NT2/D1 (cell line): Measurements from ENCODE around the gene YAP1.
A peak's percentile ranks its signal among the peaks of the same experiment; 100 is the strongest.

Source experiments
- DNase-seq: peaks from one replicate; pipeline ENCODE4 v3.0.0-alpha.2; 2011; ENCODE audit warnings: low read depth, low spot score
- H3K27me3 ChIP-seq: 2 replicates; pipeline ENCODE4 v1.6.0; 2011; ENCODE audit warnings: mild to moderate bottlenecking; ENCODE audit not compliant: insufficient read length, insufficient read depth
- H3K36me3 ChIP-seq: 2 replicates; pipeline ENCODE4 v1.6.1; 2011; ENCODE audit warnings: mild to moderate bottlenecking, low read length, mixed read lengths; ENCODE audit not compliant: insufficient read depth, insufficient read length
- H3K4me1 ChIP-seq: 2 replicates; pipeline ENCODE4 v1.5.1; 2011; ENCODE audit not compliant: insufficient read depth, insufficient read length
- H3K4me3 ChIP-seq: 2 replicates; pipeline ENCODE4 v1.5.1; 2011; ENCODE audit warnings: low read depth; ENCODE audit not compliant: insufficient read length
- H3K9ac ChIP-seq: 2 replicates; pipeline ENCODE4 v1.6.0; 2011; ENCODE audit warnings: low read depth; ENCODE audit not compliant: insufficient read length
- H3K9me3 ChIP-seq: 2 replicates; pipeline ENCODE4 v1.5.1; 2011; ENCODE audit warnings: mild to moderate bottlenecking, low read length; ENCODE audit not compliant: insufficient read depth
- SUZ12 ChIP-seq: IDR thresholded peaks from 2 replicates; pipeline ENCODE4 v1.6.1; 2011; ENCODE audit not compliant: insufficient read length, insufficient read depth; ENCODE audit errors: extremely low read depth
- YY1 ChIP-seq: IDR thresholded peaks from 2 replicates; pipeline ENCODE4 v1.6.1; 2011; ENCODE audit not compliant: insufficient read length, insufficient read depth
- ZNF274 ChIP-seq: IDR thresholded peaks from 2 replicates; pipeline ENCODE4 v1.6.1; 2011; ENCODE audit warnings: mild to moderate bottlenecking, low read depth, low read length

Gene YAP1

GRCh38 chr11:102109896-102110760 lies at the start of gene YAP1:
TSS of gene YAP1 (plus strand) at chr11:102110447. CDS start at chr11:102110849, 402 bp downstream.
- TF ChIP-seq SUZ12 (no peak), ZNF274 (no peak), YY1 (no peak)
- H3K4me1 ChIP-seq = no peaks in the 10 kb centered on the region
- DNase-seq = peak; percentile 79
- H3K36me3 ChIP-seq = peaks cover 5% of the 10 kb centered on the region
- H3K4me3 ChIP-seq = peak within 1 kb of the TSS; percentile 84
- no peaks in the 10 kb centered on the region for H3K9me3 ChIP-seq
- peak within 1 kb of the TSS; percentile 93 for H3K9ac ChIP-seq
- H3K27me3 ChIP-seq = no peaks in the 10 kb centered on the region

DNA sequence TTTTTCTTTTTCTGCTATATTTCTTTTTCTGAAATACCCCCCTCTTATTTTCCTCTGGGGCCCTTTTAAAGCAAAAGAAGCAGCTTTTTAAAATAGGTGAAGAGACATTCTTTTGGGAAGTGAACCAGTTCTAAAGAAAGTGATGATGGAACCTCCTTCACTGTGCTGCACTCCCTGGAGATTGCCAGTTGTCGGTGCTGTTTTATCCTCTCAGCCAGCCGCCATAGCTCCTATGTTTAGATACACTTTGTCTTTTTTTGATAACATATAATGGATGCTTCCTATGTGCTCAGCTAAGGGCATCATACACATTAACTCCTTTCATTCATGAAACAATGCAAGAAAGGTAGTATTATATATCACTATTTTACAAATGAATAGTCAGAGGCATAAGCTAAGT lies 49.0 kb upstream of the YAP1 start:
- H3K27me3 ChIP-seq = no peaks in the 10 kb centered on the region
- no peak for DNase-seq
- TF ChIP-seq ZNF274 = no peak
- no peak for TF ChIP-seq SUZ12
- no peak for TF ChIP-seq YY1
- no peak overlapping the region for H3K9ac ChIP-seq
- H3K4me3 ChIP-seq = no peak overlapping the region
- H3K4me1 ChIP-seq = no peaks in the 10 kb centered on the region
- H3K36me3 ChIP-seq = no peaks in the 10 kb centered on the region
- no peaks in the 10 kb centered on the region for H3K9me3 ChIP-seq

DNA sequence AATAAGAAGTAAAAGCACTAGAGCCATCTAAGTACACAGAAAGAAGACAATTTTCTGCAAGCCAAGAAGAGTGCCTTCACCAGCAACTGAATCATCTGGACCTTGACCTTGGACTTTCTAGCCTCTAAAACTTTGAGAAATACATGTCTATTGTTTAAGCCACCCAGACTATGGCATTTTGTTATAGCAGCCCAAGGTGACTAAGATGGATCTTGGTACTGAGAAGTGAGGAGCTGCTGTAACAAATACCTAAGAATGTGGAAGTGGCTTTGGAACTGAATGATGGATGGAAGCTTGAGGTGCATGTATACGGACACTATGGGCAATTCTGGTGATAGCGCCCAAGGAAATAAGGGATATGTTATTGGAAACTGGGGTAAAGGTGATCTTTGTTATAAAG lies 48.1 kb upstream of the YAP1 start:
- Histone ChIP-seq H3K9me3 (no peaks in the 10 kb centered on the region), H3K4me1 (no peaks in the 10 kb centered on the region), H3K27me3 (no peaks in the 10 kb centered on the region), H3K4me3 (no peak overlapping the region), H3K36me3 (no peaks in the 10 kb centered on the region), H3K9ac (no peak overlapping the region)
- TF ChIP-seq ZNF274 = no peak
- no peak for TF ChIP-seq YY1
- no peak for TF ChIP-seq SUZ12
- no peak for DNase-seq

- Histone ChIP-seq H3K36me3 (no peaks in the 10 kb centered on the region), H3K4me3 (no peak overlapping the region), H3K9me3 (no peaks in the 10 kb centered on the region), H3K27me3 (no peaks in the 10 kb centered on the region), H3K4me1 (no peaks in the 10 kb centered on the region), H3K9ac (no peak overlapping the region)
- no peak for TF ChIP-seq YY1
- TF ChIP-seq SUZ12 = no peak
- no peak for TF ChIP-seq ZNF274
- DNase-seq = no peak
Observed at GRCh38 chr11:102064316-102064715, 45.9 kb upstream of the YAP1 start.

GRCh38 chr11:102070766-102071165 lies 39.5 kb upstream of the YAP1 start:
- H3K4me1 ChIP-seq = no peaks in the 10 kb centered on the region
- H3K27me3 ChIP-seq = no peaks in the 10 kb centered on the region
- no peaks in the 10 kb centered on the region for H3K36me3 ChIP-seq
- no peak overlapping the region for H3K9ac ChIP-seq
- DNase-seq = no peak
- TF ChIP-seq YY1 = no peak
- no peak for TF ChIP-seq SUZ12
- TF ChIP-seq ZNF274 = no peak
- H3K9me3 ChIP-seq = peaks cover 14% of the 10 kb centered on the region
- H3K4me3 ChIP-seq = no peak overlapping the region

GRCh38 chr11:102071497-102072472 lies 38.5 kb upstream of the YAP1 start:
- DNase-seq = no peak
- Histone ChIP-seq H3K9ac (no peak overlapping the region), H3K4me3 (no peak overlapping the region), H3K9me3 (peaks cover 14% of the 10 kb centered on the region), H3K36me3 (no peaks in the 10 kb centered on the region), H3K4me1 (no peaks in the 10 kb centered on the region), H3K27me3 (no peaks in the 10 kb centered on the region)
- TF ChIP-seq ZNF274 (no peak), YY1 (no peak), SUZ12 (no peak)

GRCh38 chr11:102073253-102073652 lies 37.0 kb upstream of the YAP1 start:
- TF ChIP-seq YY1 (no peak), ZNF274 (no peak), SUZ12 (no peak)
- Histone ChIP-seq H3K27me3 (no peaks in the 10 kb centered on the region), H3K36me3 (no peaks in the 10 kb centered on the region), H3K4me3 (no peak overlapping the region), H3K9me3 (peaks cover 14% of the 10 kb centered on the region), H3K9ac (no peak overlapping the region), H3K4me1 (no peaks in the 10 kb centered on the region)
- no peak for DNase-seq
